ENCODE measurements around the gene MIXL1. TPM values are rescaled to one million over a fixed set of nuclear protein-coding genes. Genes with fewer than 3 reads are reported as not detected.
A peak's percentile ranks its signal among the peaks of the same experiment; 100 is the strongest.

MIXL1 gene
- total and polyA plus RNA-seq, 2 of the 13 experiments (the other 11 are each of a cell fraction or from before 2014, with no cell fraction given): 7.6 to 18.5 TPM

GRCh38 chr1:226223157-226223785, at the start of gene MIXL1 (continued):
- TF ChIP-seq, protein P1, sequence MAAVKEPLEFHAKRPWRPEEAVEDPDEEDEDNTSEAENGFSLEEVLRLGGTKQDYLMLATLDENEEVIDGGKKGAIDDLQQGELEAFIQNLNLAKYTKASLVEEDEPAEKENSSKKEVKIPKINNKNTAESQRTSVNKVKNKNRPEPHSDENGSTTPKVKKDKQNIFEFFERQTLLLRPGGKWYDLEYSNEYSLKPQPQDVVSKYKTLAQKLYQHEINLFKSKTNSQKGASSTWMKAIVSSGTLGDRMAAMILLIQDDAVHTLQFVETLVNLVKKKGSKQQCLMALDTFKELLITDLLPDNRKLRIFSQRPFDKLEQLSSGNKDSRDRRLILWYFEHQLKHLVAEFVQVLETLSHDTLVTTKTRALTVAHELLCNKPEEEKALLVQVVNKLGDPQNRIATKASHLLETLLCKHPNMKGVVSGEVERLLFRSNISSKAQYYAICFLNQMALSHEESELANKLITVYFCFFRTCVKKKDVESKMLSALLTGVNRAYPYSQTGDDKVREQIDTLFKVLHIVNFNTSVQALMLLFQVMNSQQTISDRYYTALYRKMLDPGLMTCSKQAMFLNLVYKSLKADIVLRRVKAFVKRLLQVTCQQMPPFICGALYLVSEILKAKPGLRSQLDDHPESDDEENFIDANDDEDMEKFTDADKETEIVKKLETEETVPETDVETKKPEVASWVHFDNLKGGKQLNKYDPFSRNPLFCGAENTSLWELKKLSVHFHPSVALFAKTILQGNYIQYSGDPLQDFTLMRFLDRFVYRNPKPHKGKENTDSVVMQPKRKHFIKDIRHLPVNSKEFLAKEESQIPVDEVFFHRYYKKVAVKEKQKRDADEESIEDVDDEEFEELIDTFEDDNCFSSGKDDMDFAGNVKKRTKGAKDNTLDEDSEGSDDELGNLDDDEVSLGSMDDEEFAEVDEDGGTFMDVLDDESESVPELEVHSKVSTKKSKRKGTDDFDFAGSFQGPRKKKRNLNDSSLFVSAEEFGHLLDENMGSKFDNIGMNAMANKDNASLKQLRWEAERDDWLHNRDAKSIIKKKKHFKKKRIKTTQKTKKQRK (IDR thresholded peaks at IDR 0.05; ENCODE audit: low read length): no peak
- TF ChIP-seq RFX3 (CRISPR knock-in tag; IDR thresholded peaks at IDR 0.05): no peak
- peak; percentile 15; the same call in 1 of the 2 replicates for TF ChIP-seq FOXP1 (IDR thresholded peaks at IDR 0.05)
- peak; percentile 46; the same call in 1 of the 2 replicates for TF ChIP-seq FOXP1 (CRISPR knock-in tag; IDR thresholded peaks at IDR 0.05)
- TF ChIP-seq ZNF564 (CRISPR knock-in tag; IDR thresholded peaks at IDR 0.05): no peak
- TF ChIP-seq SIN3B (IDR thresholded peaks at IDR 0.05; ENCODE audit: low read length): no peak
- TF ChIP-seq, protein P2, sequence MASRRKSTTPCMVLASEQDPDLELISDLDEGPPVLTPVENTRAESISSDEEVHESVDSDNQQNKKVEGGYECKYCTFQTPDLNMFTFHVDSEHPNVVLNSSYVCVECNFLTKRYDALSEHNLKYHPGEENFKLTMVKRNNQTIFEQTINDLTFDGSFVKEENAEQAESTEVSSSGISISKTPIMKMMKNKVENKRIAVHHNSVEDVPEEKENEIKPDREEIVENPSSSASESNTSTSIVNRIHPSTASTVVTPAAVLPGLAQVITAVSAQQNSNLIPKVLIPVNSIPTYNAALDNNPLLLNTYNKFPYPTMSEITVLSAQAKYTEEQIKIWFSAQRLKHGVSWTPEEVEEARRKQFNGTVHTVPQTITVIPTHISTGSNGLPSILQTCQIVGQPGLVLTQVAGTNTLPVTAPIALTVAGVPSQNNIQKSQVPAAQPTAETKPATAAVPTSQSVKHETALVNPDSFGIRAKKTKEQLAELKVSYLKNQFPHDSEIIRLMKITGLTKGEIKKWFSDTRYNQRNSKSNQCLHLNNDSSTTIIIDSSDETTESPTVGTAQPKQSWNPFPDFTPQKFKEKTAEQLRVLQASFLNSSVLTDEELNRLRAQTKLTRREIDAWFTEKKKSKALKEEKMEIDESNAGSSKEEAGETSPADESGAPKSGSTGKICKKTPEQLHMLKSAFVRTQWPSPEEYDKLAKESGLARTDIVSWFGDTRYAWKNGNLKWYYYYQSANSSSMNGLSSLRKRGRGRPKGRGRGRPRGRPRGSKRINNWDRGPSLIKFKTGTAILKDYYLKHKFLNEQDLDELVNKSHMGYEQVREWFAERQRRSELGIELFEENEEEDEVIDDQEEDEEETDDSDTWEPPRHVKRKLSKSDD (CRISPR knock-in tag; IDR thresholded peaks at IDR 0.05; ENCODE audit: low read depth): no peak
- TF ChIP-seq RORA (CRISPR knock-in tag; IDR thresholded peaks at IDR 0.05): no peak
- TF ChIP-seq, protein P3, sequence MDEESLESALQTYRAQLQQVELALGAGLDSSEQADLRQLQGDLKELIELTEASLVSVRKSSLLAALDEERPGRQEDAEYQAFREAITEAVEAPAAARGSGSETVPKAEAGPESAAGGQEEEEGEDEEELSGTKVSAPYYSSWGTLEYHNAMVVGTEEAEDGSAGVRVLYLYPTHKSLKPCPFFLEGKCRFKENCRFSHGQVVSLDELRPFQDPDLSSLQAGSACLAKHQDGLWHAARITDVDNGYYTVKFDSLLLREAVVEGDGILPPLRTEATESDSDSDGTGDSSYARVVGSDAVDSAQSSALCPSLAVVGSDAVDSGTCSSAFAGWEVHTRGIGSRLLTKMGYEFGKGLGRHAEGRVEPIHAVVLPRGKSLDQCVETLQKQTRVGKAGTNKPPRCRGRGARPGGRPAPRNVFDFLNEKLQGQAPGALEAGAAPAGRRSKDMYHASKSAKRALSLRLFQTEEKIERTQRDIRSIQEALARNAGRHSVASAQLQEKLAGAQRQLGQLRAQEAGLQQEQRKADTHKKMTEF (CRISPR knock-in tag; IDR thresholded peaks at IDR 0.05): peak; percentile 50; the same call in 1 of the 2 replicates
- peak; percentile 60; the same call in 1 of the 2 replicates for TF ChIP-seq SPEN (CRISPR knock-in tag; IDR thresholded peaks at IDR 0.05; ENCODE audit: low read depth)
- no peak for TF ChIP-seq NONO (IDR thresholded peaks at IDR 0.05)
- TF ChIP-seq NONO (CRISPR knock-in tag; conservative IDR thresholded peaks at IDR 0.05): no peak
- TF ChIP-seq ATAD3A (CRISPR knock-in tag; IDR thresholded peaks at IDR 0.05): no peak
- no peak for TF ChIP-seq ZBTB21 (CRISPR knock-in tag; IDR thresholded peaks at IDR 0.05)
- no peak for TF ChIP-seq ZNF790 (CRISPR knock-in tag; IDR thresholded peaks at IDR 0.05; ENCODE audit: borderline replicate concordance)
- TF ChIP-seq PHF21A (CRISPR knock-in tag; IDR thresholded peaks at IDR 0.05): peak; percentile 92
- TF ChIP-seq CTCF (CRISPR knock-in tag; IDR thresholded peaks at IDR 0.05): 0 out of 2 replicates have a peak, but pooled peaks have one; percentile 7
- TF ChIP-seq ZNF598 (CRISPR knock-in tag; IDR thresholded peaks at IDR 0.05; ENCODE audit: borderline replicate concordance): no peak
- TF ChIP-seq YY1 (IDR thresholded peaks at IDR 0.05; ENCODE audit: insufficient read depth, insufficient replicate concordance, low read depth, low read length): no peak
- TF ChIP-seq, protein P4, sequence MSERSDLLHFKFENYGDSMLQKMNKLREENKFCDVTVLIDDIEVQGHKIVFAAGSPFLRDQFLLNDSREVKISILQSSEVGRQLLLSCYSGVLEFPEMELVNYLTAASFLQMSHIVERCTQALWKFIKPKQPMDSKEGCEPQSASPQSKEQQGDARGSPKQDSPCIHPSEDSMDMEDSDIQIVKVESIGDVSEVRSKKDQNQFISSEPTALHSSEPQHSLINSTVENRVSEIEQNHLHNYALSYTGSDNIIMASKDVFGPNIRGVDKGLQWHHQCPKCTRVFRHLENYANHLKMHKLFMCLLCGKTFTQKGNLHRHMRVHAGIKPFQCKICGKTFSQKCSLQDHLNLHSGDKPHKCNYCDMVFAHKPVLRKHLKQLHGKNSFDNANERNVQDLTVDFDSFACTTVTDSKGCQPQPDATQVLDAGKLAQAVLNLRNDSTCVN (CRISPR knock-in tag; IDR thresholded peaks at IDR 0.05; ENCODE audit: borderline replicate concordance): no peak
- TF ChIP-seq ZNF879 (CRISPR knock-in tag; IDR thresholded peaks at IDR 0.05): no peak
